T follicular helper cell (primary cell): ENCODE results near the gene BMP8B.
"Not testable (repeated sequence)": the region's sequence is repeated elsewhere in the genome, so short reads cannot be mapped to it uniquely, and the experiment has no call there.

Experiments used
- DNase-seq: peaks from one replicate; pipeline ENCODE4 v3.0.0-alpha.2; 2020; ENCODE audit warnings: low read depth

BMP8B gene

GRCh38 chr1:39778463-39779099 is 10.1 kb downstream of the BMP8B start:
- DNase-seq, result not testable (repeated sequence)

GRCh38 chr1:39777896-39778295 is 10.8 kb downstream of the BMP8B start:
- DNase-seq, result not testable (repeated sequence)

- no peak for DNase-seq
These were observed 11.4 kb downstream of the BMP8B start for GRCh38 chr1:39777306-39777705.

GRCh38 chr1:39776886-39777285 is 11.8 kb downstream of the BMP8B start:
- no peak for DNase-seq

GRCh38 chr1:39776400-39776713 is 12.3 kb downstream of the BMP8B start:
- no peak for DNase-seq

- DNase-seq, result not testable (repeated sequence)
These were observed 12.8 kb downstream of the BMP8B start for GRCh38 chr1:39775676-39776399.

- not testable (repeated sequence) for DNase-seq
These were observed 13.5 kb downstream of the BMP8B start for GRCh38 chr1:39775141-39775540.

- DNase-seq, result not testable (repeated sequence)
These were observed 15.2 kb downstream of the BMP8B start for GRCh38 chr1:39773369-39773979.

GRCh38 chr1:39771022-39771532 is 17.6 kb downstream of the BMP8B start, which contains the start of gene OXCT2:
OXCT2 (minus strand) TSS chr1:39771348; CDS start chr1:39771255, 93 bp downstream.
- DNase-seq, result not testable (repeated sequence)

- DNase-seq, result not testable (repeated sequence)
These were observed 18.3 kb downstream of the BMP8B start for GRCh38 chr1:39770100-39771021.

- DNase-seq, result not testable (repeated sequence)
These were observed 19.2 kb downstream of the BMP8B start for GRCh38 chr1:39769502-39769901.

GRCh38 chr1:39766466-39766865 is 22.2 kb downstream of the BMP8B start:
- not testable (repeated sequence) for DNase-seq

- DNase-seq, result not testable (repeated sequence)
These were observed 24.2 kb downstream of the BMP8B start for GRCh38 chr1:39764512-39764911.

- not testable (repeated sequence) for DNase-seq
These were observed 24.9 kb downstream of the BMP8B start for GRCh38 chr1:39763619-39764374.

GRCh38 chr1:39762550-39763540 is 25.8 kb downstream of the BMP8B start:
- no peak for DNase-seq

GRCh38 chr1:39761557-39762260 is 27.0 kb downstream of the BMP8B start:
- no peak for DNase-seq

GRCh38 chr1:39761016-39761415 is 27.6 kb downstream of the BMP8B start:
- no peak for DNase-seq

- DNase-seq, result no peak
These were observed 28.3 kb downstream of the BMP8B start for GRCh38 chr1:39760074-39761008.
